ENCODE results near the gene PTTG1IP.

Gene PTTG1IP

GRCh38 chr21:44894687-44895302 is 21.3 kb upstream of the PTTG1IP start:
- H3K4me1 ChIP-seq (ENCODE audit: control insufficient read depth, low read depth, low read length): no peaks in the 10 kb centered on the region
- H3K4me2 ChIP-seq (ENCODE audit: low read length): no peak overlapping the region
- H3K79me1 ChIP-seq (ENCODE audit: low read length): no peaks in the 10 kb centered on the region
- no peak overlapping the region for H2AK5ac ChIP-seq (ENCODE audit: low read length)
- no peak overlapping the region for H3K56ac ChIP-seq (ENCODE audit: low read length)
- H3K36me3 ChIP-seq (ENCODE audit: control insufficient read depth, insufficient read depth, low read length): no peaks in the 10 kb centered on the region
- H3K27ac ChIP-seq (ENCODE audit: low read depth, low read length): no peak overlapping the region
- no peaks in the 10 kb centered on the region for H3K27me3 ChIP-seq (ENCODE audit: insufficient read depth, low read length, poor library complexity)
- H2BK5ac ChIP-seq (ENCODE audit: low read length): no peak overlapping the region
- H2BK120ac ChIP-seq (ENCODE audit: low read depth, low read length): no peak overlapping the region
- H3K23ac ChIP-seq (ENCODE audit: low read length): no peak overlapping the region
- no CpG with 5 or more reads among the region's 19 CpGs for WGBS (ENCODE audit: extremely low coverage, insufficient coverage, low lambda C conversion rate)
- H3K9ac ChIP-seq (ENCODE audit: low read length): no peak overlapping the region
- no peak overlapping the region for H4K5ac ChIP-seq (ENCODE audit: low read length)
- no peak overlapping the region for H4K8ac ChIP-seq (ENCODE audit: low read depth, low read length)
- no peak overlapping the region for H3K18ac ChIP-seq (ENCODE audit: low read length)
- H3K4ac ChIP-seq (ENCODE audit: low read depth, low read length): no peak overlapping the region
- no peak overlapping the region for H2BK15ac ChIP-seq (replicated peaks; ENCODE audit: low read depth)
- H3K79me2 ChIP-seq (ENCODE audit: control insufficient read depth, insufficient read depth, low read length): no peaks in the 10 kb centered on the region
- no peak for DNase-seq
- no peak overlapping the region for H3K4me3 ChIP-seq (ENCODE audit: low read length)

DNA sequence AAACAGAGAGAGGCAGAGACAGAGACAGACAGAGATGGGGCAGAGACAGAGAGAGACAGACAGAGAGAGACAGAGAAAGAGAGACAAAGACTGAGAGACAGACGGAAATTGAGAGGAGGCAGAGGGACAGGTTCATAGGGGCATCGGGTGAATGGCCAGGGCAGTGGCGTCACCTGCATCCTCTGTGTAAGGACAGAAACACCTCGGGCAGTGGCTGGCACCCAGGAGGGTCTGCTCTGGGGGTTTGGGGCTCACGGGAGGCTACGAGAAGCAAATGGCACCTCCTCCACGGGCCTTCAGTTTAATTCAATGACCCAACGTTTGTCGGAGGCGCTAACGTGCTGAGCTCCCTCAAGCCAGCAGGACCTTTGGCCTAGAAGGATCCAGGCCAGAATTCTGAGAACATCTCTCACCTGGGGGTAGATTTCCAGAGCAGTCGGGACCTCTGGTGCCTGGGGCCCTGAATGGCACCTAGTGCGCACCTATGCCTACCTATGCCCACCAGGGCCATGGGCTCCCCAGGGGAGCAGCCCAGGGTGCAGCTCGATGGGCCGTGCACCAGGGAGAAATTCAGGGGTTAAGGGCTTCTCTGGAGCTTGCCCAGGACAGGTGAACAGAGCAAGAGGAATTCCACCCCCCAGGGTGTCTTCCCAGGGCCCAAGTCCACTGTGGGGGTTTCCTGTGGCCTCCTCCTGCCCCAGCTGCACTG is 20.6 kb upstream of the PTTG1IP start:
- no peak for DNase-seq
- Histone ChIP-seq H3K36me3 (ENCODE audit: control insufficient read depth, insufficient read depth, low read length) (no peaks in the 10 kb centered on the region), H2BK5ac (ENCODE audit: low read length) (no peak overlapping the region), H2BK15ac (replicated peaks; ENCODE audit: low read depth) (no peak overlapping the region), H4K5ac (ENCODE audit: low read length) (no peak overlapping the region), H3K56ac (ENCODE audit: low read length) (no peak overlapping the region), H3K23ac (ENCODE audit: low read length) (no peak overlapping the region), H3K9ac (ENCODE audit: low read length) (no peak overlapping the region), H3K4me1 (ENCODE audit: control insufficient read depth, low read depth, low read length) (no peaks in the 10 kb centered on the region), H3K79me1 (ENCODE audit: low read length) (no peaks in the 10 kb centered on the region), H2AK5ac (ENCODE audit: low read length) (no peak overlapping the region), H3K4me3 (ENCODE audit: low read length) (no peak overlapping the region), H3K79me2 (ENCODE audit: control insufficient read depth, insufficient read depth, low read length) (no peaks in the 10 kb centered on the region), H3K4ac (ENCODE audit: low read depth, low read length) (no peak overlapping the region), H2BK120ac (ENCODE audit: low read depth, low read length) (no peak overlapping the region), H3K27me3 (ENCODE audit: insufficient read depth, low read length, poor library complexity) (no peaks in the 10 kb centered on the region), H3K27ac (ENCODE audit: low read depth, low read length) (no peak overlapping the region), H3K18ac (ENCODE audit: low read length) (no peak overlapping the region), H3K4me2 (ENCODE audit: low read length) (no peak overlapping the region), H4K8ac (ENCODE audit: low read depth, low read length) (no peak overlapping the region)
- no CpG with 5 or more reads among the region's 15 CpGs for WGBS (ENCODE audit: extremely low coverage, insufficient coverage, low lambda C conversion rate)

DNA sequence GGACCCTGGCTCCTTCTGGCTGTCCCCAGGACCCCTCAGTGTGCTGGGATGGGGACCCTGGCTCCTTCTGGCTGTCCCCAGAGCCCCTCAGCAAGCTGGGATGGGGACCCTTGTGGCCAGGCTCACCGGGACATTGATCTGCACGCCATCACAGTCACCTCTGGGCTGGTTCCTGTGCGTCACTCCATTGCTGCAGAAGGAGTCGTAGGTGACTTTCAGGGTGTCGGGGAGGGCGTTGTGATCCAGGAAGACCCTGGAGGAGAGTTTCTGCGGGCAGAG is 19.7 kb upstream of the PTTG1IP start:
- Histone ChIP-seq H3K27ac (ENCODE audit: low read depth, low read length) (no peak overlapping the region), H3K79me1 (ENCODE audit: low read length) (no peaks in the 10 kb centered on the region), H2AK5ac (ENCODE audit: low read length) (no peak overlapping the region), H4K8ac (ENCODE audit: low read depth, low read length) (no peak overlapping the region), H3K36me3 (ENCODE audit: control insufficient read depth, insufficient read depth, low read length) (no peaks in the 10 kb centered on the region), H4K5ac (ENCODE audit: low read length) (no peak overlapping the region), H2BK5ac (ENCODE audit: low read length) (no peak overlapping the region), H3K4me2 (ENCODE audit: low read length) (no peak overlapping the region), H3K23ac (ENCODE audit: low read length) (no peak overlapping the region), H3K4me3 (ENCODE audit: low read length) (no peak overlapping the region), H3K56ac (ENCODE audit: low read length) (no peak overlapping the region), H3K18ac (ENCODE audit: low read length) (no peak overlapping the region), H3K4ac (ENCODE audit: low read depth, low read length) (no peak overlapping the region), H2BK120ac (ENCODE audit: low read depth, low read length) (no peak overlapping the region), H3K79me2 (ENCODE audit: control insufficient read depth, insufficient read depth, low read length) (no peaks in the 10 kb centered on the region), H2BK15ac (replicated peaks; ENCODE audit: low read depth) (no peak overlapping the region), H3K27me3 (ENCODE audit: insufficient read depth, low read length, poor library complexity) (no peaks in the 10 kb centered on the region), H3K9ac (ENCODE audit: low read length) (no peak overlapping the region), H3K4me1 (ENCODE audit: control insufficient read depth, low read depth, low read length) (no peaks in the 10 kb centered on the region)
- no peak for DNase-seq
- no CpG with 5 or more reads among the region's 7 CpGs for WGBS (ENCODE audit: extremely low coverage, insufficient coverage, low lambda C conversion rate)

DNA sequence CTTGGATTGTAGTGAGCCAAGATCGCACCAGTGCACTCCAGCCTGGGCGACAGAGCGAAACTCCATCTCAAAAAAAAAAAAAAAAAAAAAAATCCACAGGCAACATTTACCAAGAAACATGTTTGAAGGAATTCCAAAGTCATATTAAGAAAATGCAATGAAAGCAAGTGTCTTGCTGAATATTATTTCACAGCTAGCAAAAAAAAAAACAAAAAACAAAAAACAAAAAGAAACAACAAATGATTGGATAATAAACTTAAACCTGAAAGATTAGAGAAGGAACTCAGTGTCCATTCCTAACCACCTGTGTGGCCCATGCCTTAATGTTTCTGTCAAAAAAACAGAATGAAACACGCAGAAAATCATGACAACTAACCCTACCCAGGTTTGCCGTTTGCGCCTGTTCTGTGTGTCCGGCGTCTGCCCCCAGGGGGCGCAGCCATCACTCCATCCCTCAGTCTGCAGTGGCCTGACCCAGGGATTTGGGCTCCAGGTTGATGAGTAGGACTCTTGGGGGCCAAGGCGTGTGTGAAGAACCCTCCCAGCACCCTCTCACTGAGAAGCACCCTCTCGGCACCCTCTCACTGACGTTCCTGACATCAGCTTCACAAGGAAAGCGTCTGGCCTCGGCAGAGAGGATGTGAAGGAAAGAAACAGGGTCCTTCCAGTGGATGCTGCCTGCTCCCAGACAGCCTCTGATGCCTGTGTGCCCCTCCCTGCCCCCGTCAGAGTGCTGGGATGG is 19.2 kb upstream of the PTTG1IP start:
- H3K9ac ChIP-seq (ENCODE audit: low read length): no peak overlapping the region
- no peak overlapping the region for H3K4ac ChIP-seq (ENCODE audit: low read depth, low read length)
- DNase-seq: peak; percentile 45
- no peak overlapping the region for H4K8ac ChIP-seq (ENCODE audit: low read depth, low read length)
- no peaks in the 10 kb centered on the region for H3K27me3 ChIP-seq (ENCODE audit: insufficient read depth, low read length, poor library complexity)
- no peak overlapping the region for H3K4me3 ChIP-seq (ENCODE audit: low read length)
- no peak overlapping the region for H2BK15ac ChIP-seq (replicated peaks; ENCODE audit: low read depth)
- H3K79me2 ChIP-seq (ENCODE audit: control insufficient read depth, insufficient read depth, low read length): no peaks in the 10 kb centered on the region
- no peaks in the 10 kb centered on the region for H3K4me1 ChIP-seq (ENCODE audit: control insufficient read depth, low read depth, low read length)
- no peak overlapping the region for H2BK5ac ChIP-seq (ENCODE audit: low read length)
- no peaks in the 10 kb centered on the region for H3K36me3 ChIP-seq (ENCODE audit: control insufficient read depth, insufficient read depth, low read length)
- H3K79me1 ChIP-seq (ENCODE audit: low read length): no peaks in the 10 kb centered on the region
- H3K18ac ChIP-seq (ENCODE audit: low read length): no peak overlapping the region
- no CpG with 5 or more reads among the region's 15 CpGs for WGBS (ENCODE audit: extremely low coverage, insufficient coverage, low lambda C conversion rate)
- H3K4me2 ChIP-seq (ENCODE audit: low read length): no peak overlapping the region
- no peak overlapping the region for H3K23ac ChIP-seq (ENCODE audit: low read length)
- no peak overlapping the region for H3K56ac ChIP-seq (ENCODE audit: low read length)
- no peak overlapping the region for H2AK5ac ChIP-seq (ENCODE audit: low read length)
- no peak overlapping the region for H3K27ac ChIP-seq (ENCODE audit: low read depth, low read length)
- H2BK120ac ChIP-seq (ENCODE audit: low read depth, low read length): no peak overlapping the region
- H4K5ac ChIP-seq (ENCODE audit: low read length): no peak overlapping the region

GRCh38 chr21:44892095-44892494 is 18.6 kb upstream of the PTTG1IP start:
- H3K18ac ChIP-seq (ENCODE audit: low read length): no peak overlapping the region
- no peaks in the 10 kb centered on the region for H3K79me1 ChIP-seq (ENCODE audit: low read length)
- H3K56ac ChIP-seq (ENCODE audit: low read length): no peak overlapping the region
- H2BK15ac ChIP-seq (replicated peaks; ENCODE audit: low read depth): no peak overlapping the region
- H3K27ac ChIP-seq (ENCODE audit: low read depth, low read length): no peak overlapping the region
- no peak overlapping the region for H2BK120ac ChIP-seq (ENCODE audit: low read depth, low read length)
- no peaks in the 10 kb centered on the region for H3K27me3 ChIP-seq (ENCODE audit: insufficient read depth, low read length, poor library complexity)
- no peaks in the 10 kb centered on the region for H3K4me1 ChIP-seq (ENCODE audit: control insufficient read depth, low read depth, low read length)
- no peak overlapping the region for H3K23ac ChIP-seq (ENCODE audit: low read length)
- H3K4ac ChIP-seq (ENCODE audit: low read depth, low read length): no peak overlapping the region
- H2BK5ac ChIP-seq (ENCODE audit: low read length): no peak overlapping the region
- H4K8ac ChIP-seq (ENCODE audit: low read depth, low read length): no peak overlapping the region
- H3K9ac ChIP-seq (ENCODE audit: low read length): no peak overlapping the region
- no CpG with 5 or more reads among the region's 19 CpGs for WGBS (ENCODE audit: extremely low coverage, insufficient coverage, low lambda C conversion rate)
- no peaks in the 10 kb centered on the region for H3K36me3 ChIP-seq (ENCODE audit: control insufficient read depth, insufficient read depth, low read length)
- no peak overlapping the region for H4K5ac ChIP-seq (ENCODE audit: low read length)
- no peak for DNase-seq
- no peaks in the 10 kb centered on the region for H3K79me2 ChIP-seq (ENCODE audit: control insufficient read depth, insufficient read depth, low read length)
- H2AK5ac ChIP-seq (ENCODE audit: low read length): no peak overlapping the region
- H3K4me2 ChIP-seq (ENCODE audit: low read length): no peak overlapping the region
- no peak overlapping the region for H3K4me3 ChIP-seq (ENCODE audit: low read length)
